ENCODE results near the gene ANO5. TPM values are rescaled to one million over a fixed set of nuclear protein-coding genes. Genes with fewer than 3 reads are reported as not detected.

ANO5 gene
- total and polyA plus RNA-seq, 8 donors: 1.3 to 5.4 (median 4.0) TPM

GRCh38 chr11:22173532-22173931 is 19.4 kb upstream of the ANO5 start:
- Histone ChIP-seq H3K4me3 (no peak overlapping the region), H3K9me3 (no peaks in the 10 kb centered on the region), H3K27me3 (no peaks in the 10 kb centered on the region), H3K36me3 (no peaks in the 10 kb centered on the region), H3K27ac (no peak overlapping the region), H3K4me1 (no peaks in the 10 kb centered on the region)
- ATAC-seq (no peak), FAIRE-seq (no peak), DNase-seq (no peak)
- WGBS, 2 donors: 24 to 41% methylated on average over 4 of the region's 4 CpGs
- intact Hi-C loops (cut with DNase I): no loop called here
- no peak for TF ChIP-seq CTCF (IDR thresholded peaks at IDR 0.05)

DNA sequence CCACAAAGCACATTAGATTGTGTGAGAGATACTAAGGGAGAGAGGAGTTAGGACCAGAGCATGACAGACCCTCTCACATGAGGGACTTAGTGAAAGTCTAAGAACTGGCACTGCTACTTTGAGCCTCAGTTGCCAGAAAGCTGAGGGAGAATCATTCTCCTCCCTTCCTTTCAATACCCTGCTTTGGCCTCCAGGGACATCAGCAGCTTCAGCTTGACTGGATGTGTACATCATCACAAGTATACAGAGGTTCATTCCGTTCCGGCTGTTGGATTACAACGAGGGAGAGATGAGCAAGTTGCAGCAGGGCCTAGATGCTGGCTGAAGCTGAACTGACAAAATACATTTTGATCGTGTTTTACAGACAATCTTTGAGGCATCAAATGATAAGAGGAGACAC is 15.7 kb upstream of the ANO5 start:
- Histone ChIP-seq H3K9me3 (no peaks in the 10 kb centered on the region), H3K27me3 (no peaks in the 10 kb centered on the region), H3K36me3 (no peaks in the 10 kb centered on the region), H3K4me1 (no peaks in the 10 kb centered on the region), H3K4me3 (no peak overlapping the region), H3K27ac (no peak overlapping the region)
- TF ChIP-seq CTCF (IDR thresholded peaks at IDR 0.05): no peak
- ATAC-seq (no peak), DNase-seq (no peak), FAIRE-seq (no peak)
- intact Hi-C loops (cut with DNase I): no loop called here
- WGBS, 2 donors: 70% methylated on average over 4 of the region's 4 CpGs

DNA sequence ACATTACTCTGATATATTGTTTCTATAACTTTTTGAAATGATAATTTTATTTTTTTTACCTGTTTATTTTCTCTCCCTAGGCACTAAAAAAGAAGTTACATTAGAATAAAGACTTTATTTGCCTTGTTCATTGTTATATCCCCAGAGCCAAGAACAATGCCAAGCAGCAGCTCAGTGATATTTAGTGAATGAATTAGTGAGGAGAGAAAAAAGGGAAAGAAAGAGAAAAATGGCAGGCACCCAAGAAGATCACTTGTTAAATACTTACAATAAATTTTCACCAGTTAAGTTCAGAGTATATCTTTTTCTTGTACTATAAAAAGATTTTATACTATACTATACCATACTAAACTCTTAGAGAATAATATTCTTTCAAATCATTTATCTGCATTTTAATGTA is 13.3 kb upstream of the ANO5 start:
- no peak overlapping the region for H3K27ac ChIP-seq
- no peaks in the 10 kb centered on the region for H3K9me3 ChIP-seq
- FAIRE-seq: no peak
- no peak overlapping the region for H3K4me3 ChIP-seq
- H3K4me1 ChIP-seq: no peaks in the 10 kb centered on the region
- intact Hi-C loops (cut with DNase I): no loop called here
- no peak for ATAC-seq
- no peak for DNase-seq
- no peaks in the 10 kb centered on the region for H3K27me3 ChIP-seq
- H3K36me3 ChIP-seq: no peaks in the 10 kb centered on the region
- TF ChIP-seq CTCF (IDR thresholded peaks at IDR 0.05): no peak

DNA sequence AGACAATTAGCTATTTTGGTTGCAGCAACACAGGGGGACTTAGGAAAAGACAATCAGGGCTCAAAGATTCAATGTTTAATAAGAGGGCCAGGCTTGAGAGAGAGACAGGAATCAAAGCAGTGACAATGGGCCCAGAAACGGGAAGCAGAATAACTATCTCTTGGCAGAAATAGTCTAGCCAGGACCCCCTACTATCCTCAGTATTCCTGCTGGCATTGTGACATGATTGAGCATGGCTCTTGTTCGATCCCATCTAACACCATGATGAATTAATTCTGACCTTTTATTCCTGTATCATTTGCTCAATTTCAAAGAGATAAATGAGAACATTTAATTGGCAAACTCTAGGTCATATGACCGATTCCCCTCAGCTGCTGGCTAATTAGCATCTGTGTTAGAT is 12.8 kb upstream of the ANO5 start:
- no peak for TF ChIP-seq CTCF (IDR thresholded peaks at IDR 0.05)
- intact Hi-C loops (cut with DNase I): no loop called here

DNA sequence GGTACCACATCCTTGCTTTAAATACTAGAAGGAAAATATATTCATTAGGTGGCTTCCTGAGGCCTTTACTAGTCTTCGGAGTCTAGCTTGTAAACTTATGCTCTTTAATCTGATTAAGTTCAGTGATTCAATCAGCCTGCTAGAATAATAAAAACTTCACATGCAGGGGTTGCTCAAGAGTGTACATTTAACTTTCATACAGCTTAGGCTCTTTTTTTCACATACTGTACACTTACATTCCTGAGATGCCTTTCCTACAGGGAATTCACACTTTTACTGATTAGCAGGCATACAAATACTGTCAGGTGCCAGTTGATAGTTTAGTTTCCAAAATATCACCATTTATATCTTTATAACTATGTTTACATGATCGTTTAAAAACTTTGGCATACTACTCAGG is 3.2 kb upstream of the ANO5 start:
- H3K4me3 ChIP-seq: no peak overlapping the region
- 41 to 44% methylated on average over 2 of the region's 2 CpGs for WGBS, 2 donors
- no peak for DNase-seq

More for the DNA sequence above, 12.8 kb upstream of the ANO5 start:
- no peaks in the 10 kb centered on the region for H3K27me3 ChIP-seq
- no peaks in the 10 kb centered on the region for H3K9me3 ChIP-seq
- ATAC-seq (no peak), DNase-seq (no peak), FAIRE-seq (no peak)
- WGBS, 2 donors: 56 to 78% methylated on average over 3 of the region's 3 CpGs
- H3K4me1 ChIP-seq: no peaks in the 10 kb centered on the region
- no peaks in the 10 kb centered on the region for H3K36me3 ChIP-seq
- no peak overlapping the region for H3K27ac ChIP-seq
- H3K4me3 ChIP-seq: no peak overlapping the region

More for the DNA sequence above, 3.2 kb upstream of the ANO5 start:
- no peak overlapping the region for H3K27ac ChIP-seq
- intact Hi-C loops (cut with DNase I): no loop called here
- TF ChIP-seq CTCF (IDR thresholded peaks at IDR 0.05): no peak
- FAIRE-seq: no peak
- no peaks in the 10 kb centered on the region for H3K9me3 ChIP-seq
- peaks cover 0 to 1% (median 0%) of the 10 kb centered on the region in 3 donors for H3K4me1 ChIP-seq
- no peaks in the 10 kb centered on the region for H3K27me3 ChIP-seq
- ATAC-seq: no peak
- no peaks in the 10 kb centered on the region for H3K36me3 ChIP-seq
